GM12892 (cell line): ENCODE results near the gene CERS5.

Source experiments
- POLR2A ChIP-seq: IDR thresholded peaks from 2 replicates; pipeline ENCODE4 v1.6.1; 2011; ENCODE audit warnings: low read depth, low read length, control low read depth
- POLR2AphosphoS5 ChIP-seq: IDR thresholded peaks from 2 replicates; pipeline ENCODE4 v1.6.1; 2011; ENCODE audit warnings: low read depth, low read length, control low read depth
- TAF1 ChIP-seq: IDR thresholded peaks from 2 replicates; pipeline ENCODE4 v1.6.1; 2011; ENCODE audit warnings: low read depth, mild to moderate bottlenecking, control low read depth, low read length, borderline replicate concordance

- TF ChIP-seq POLR2A (no peak), POLR2AphosphoS5 (no peak), TAF1 (no peak)
Observed at GRCh38 chr12:50203691-50204090, 36.5 kb upstream of the CERS5 start.
